Measurements from ENCODE around the gene PAX7. TPM values are rescaled to one million over a fixed set of nuclear protein-coding genes. Genes with fewer than 3 reads are reported as not detected.

The PAX7 gene
- total and polyA plus RNA-seq, 2 experiments from 2014 or later: 0.03 TPM; not detected in 1

DNA sequence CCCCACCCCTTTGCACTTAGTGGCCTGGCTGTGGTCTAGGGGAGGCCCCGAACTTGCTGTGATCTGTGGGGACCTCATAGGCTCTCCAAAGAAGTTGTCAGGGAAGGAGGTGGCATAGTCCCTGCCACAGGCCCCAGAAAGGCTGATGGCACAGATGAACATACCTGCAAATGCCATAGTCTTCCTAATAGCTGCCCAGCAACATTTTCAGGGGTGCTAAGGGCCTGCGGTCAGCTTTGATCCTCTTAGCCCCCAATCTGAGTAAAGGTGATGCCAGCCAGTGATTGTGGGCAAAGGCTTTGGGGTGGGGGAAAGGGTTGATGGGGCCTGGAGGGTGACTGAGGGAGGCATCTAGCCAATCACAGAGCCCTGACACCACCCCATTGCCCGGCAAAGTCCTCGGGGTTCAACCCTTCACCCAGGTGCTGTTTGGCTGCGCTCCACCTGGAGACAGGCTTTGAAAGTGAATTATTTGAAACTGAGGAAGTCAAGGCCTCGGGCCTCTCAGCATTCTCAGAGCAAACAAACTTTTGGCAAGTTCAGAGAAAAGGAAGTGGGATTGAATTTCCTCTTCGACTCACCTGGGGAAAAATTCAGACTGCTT, 35.8 kb downstream of the PAX7 start:
- no peak overlapping the region for H3K27ac ChIP-seq (ENCODE audit: low read depth)
- peaks cover 22% of the 10 kb centered on the region for H3K4me1 Mint-ChIP-seq
- no peak overlapping the region for H3K27ac Mint-ChIP-seq
- TF ChIP-seq JUNB (IDR thresholded peaks at IDR 0.05; ENCODE audit: unreplicated experiment): no peak
- TF ChIP-seq POLR2AphosphoS5 (IDR thresholded peaks at IDR 0.05; ENCODE audit: low read depth): no peak
- TF ChIP-seq, protein P1, sequence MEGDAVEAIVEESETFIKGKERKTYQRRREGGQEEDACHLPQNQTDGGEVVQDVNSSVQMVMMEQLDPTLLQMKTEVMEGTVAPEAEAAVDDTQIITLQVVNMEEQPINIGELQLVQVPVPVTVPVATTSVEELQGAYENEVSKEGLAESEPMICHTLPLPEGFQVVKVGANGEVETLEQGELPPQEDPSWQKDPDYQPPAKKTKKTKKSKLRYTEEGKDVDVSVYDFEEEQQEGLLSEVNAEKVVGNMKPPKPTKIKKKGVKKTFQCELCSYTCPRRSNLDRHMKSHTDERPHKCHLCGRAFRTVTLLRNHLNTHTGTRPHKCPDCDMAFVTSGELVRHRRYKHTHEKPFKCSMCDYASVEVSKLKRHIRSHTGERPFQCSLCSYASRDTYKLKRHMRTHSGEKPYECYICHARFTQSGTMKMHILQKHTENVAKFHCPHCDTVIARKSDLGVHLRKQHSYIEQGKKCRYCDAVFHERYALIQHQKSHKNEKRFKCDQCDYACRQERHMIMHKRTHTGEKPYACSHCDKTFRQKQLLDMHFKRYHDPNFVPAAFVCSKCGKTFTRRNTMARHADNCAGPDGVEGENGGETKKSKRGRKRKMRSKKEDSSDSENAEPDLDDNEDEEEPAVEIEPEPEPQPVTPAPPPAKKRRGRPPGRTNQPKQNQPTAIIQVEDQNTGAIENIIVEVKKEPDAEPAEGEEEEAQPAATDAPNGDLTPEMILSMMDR (conservative IDR thresholded peaks at IDR 0.05; ENCODE audit: low read depth in 2 of 2): no peak
- no peaks in the 10 kb centered on the region for H3K9me2 ChIP-seq (ENCODE audit: insufficient read depth)
- DNase-seq (ENCODE audit: low spot score) (no peak), ATAC-seq (no peak)
- H3K4me2 ChIP-seq: no peak overlapping the region
- H3K79me2 ChIP-seq (replicated peaks; ENCODE audit: insufficient read depth): no peaks in the 10 kb centered on the region
- peaks cover 22% of the 10 kb centered on the region; the same call in 1 of the 2 replicates for H3K27me3 ChIP-seq (ENCODE audit: insufficient read depth)
- no peaks in the 10 kb centered on the region for H3K36me3 Mint-ChIP-seq (ENCODE audit: low read depth)
- no peak overlapping the region for H3K4me3 Mint-ChIP-seq
- H3K4me3 ChIP-seq: no peak overlapping the region
- H3K9me3 Mint-ChIP-seq: no peaks in the 10 kb centered on the region
- H4K20me1 ChIP-seq (replicated peaks; ENCODE audit: insufficient read depth): no peaks in the 10 kb centered on the region
- no peaks in the 10 kb centered on the region for H3F3A ChIP-seq (replicated peaks; ENCODE audit: low read depth)
- peaks cover 16% of the 10 kb centered on the region for H3K27me3 Mint-ChIP-seq (ENCODE audit: insufficient read depth, low read depth, poor library complexity)
- H2AFZ ChIP-seq: no peak overlapping the region
- H3K36me3 ChIP-seq (ENCODE audit: insufficient read depth): no peaks in the 10 kb centered on the region
- H3K4me1 ChIP-seq (ENCODE audit: insufficient read depth): peaks cover 10% of the 10 kb centered on the region

DNA sequence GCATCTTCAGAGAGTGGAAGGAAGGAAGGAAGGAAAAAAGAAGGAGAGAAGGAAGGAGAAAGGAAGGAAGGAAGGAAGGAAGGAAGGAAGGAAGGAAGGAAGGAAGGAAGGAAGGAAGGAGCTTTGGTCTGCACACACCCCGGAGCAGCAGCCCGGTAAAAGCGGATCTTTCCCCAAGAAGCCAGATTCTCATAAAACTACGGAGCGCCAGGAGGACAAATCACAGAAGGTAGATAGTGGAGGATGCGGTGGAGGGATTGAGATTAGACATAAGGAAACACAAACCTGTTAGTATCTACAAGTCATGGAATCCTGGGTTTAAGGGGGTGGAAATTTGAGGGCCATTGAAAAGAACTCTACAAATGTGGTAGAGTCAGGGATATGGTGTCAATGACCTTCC, 36.7 kb downstream of the PAX7 start:
- Histone ChIP-seq H3K4me2 (no peak overlapping the region), H3K4me1 (ENCODE audit: insufficient read depth) (peaks cover 5% of the 10 kb centered on the region; the same call in 1 of the 2 replicates), H4K20me1 (replicated peaks; ENCODE audit: insufficient read depth) (no peaks in the 10 kb centered on the region), H2AFZ (no peak overlapping the region), H3K27ac (ENCODE audit: low read depth) (no peak overlapping the region), H3K4me3 (no peak overlapping the region), H3F3A (replicated peaks; ENCODE audit: low read depth) (no peaks in the 10 kb centered on the region), H3K36me3 (ENCODE audit: insufficient read depth) (no peaks in the 10 kb centered on the region), H3K9me2 (ENCODE audit: insufficient read depth) (no peaks in the 10 kb centered on the region), H3K79me2 (replicated peaks; ENCODE audit: insufficient read depth) (no peaks in the 10 kb centered on the region), H3K27me3 (ENCODE audit: insufficient read depth) (peaks cover 21% of the 10 kb centered on the region; the same call in 1 of the 2 replicates)
- Mint-ChIP-seq H3K27ac (no peak overlapping the region), H3K36me3 (ENCODE audit: low read depth) (no peaks in the 10 kb centered on the region), H3K4me1 (peaks cover 18% of the 10 kb centered on the region), H3K4me3 (no peak overlapping the region), H3K9me3 (no peaks in the 10 kb centered on the region), H3K27me3 (ENCODE audit: insufficient read depth, low read depth, poor library complexity) (peaks cover 11% of the 10 kb centered on the region)
- no peak for DNase-seq (ENCODE audit: low spot score)
- ATAC-seq: no peak
- TF ChIP-seq, protein P2, sequence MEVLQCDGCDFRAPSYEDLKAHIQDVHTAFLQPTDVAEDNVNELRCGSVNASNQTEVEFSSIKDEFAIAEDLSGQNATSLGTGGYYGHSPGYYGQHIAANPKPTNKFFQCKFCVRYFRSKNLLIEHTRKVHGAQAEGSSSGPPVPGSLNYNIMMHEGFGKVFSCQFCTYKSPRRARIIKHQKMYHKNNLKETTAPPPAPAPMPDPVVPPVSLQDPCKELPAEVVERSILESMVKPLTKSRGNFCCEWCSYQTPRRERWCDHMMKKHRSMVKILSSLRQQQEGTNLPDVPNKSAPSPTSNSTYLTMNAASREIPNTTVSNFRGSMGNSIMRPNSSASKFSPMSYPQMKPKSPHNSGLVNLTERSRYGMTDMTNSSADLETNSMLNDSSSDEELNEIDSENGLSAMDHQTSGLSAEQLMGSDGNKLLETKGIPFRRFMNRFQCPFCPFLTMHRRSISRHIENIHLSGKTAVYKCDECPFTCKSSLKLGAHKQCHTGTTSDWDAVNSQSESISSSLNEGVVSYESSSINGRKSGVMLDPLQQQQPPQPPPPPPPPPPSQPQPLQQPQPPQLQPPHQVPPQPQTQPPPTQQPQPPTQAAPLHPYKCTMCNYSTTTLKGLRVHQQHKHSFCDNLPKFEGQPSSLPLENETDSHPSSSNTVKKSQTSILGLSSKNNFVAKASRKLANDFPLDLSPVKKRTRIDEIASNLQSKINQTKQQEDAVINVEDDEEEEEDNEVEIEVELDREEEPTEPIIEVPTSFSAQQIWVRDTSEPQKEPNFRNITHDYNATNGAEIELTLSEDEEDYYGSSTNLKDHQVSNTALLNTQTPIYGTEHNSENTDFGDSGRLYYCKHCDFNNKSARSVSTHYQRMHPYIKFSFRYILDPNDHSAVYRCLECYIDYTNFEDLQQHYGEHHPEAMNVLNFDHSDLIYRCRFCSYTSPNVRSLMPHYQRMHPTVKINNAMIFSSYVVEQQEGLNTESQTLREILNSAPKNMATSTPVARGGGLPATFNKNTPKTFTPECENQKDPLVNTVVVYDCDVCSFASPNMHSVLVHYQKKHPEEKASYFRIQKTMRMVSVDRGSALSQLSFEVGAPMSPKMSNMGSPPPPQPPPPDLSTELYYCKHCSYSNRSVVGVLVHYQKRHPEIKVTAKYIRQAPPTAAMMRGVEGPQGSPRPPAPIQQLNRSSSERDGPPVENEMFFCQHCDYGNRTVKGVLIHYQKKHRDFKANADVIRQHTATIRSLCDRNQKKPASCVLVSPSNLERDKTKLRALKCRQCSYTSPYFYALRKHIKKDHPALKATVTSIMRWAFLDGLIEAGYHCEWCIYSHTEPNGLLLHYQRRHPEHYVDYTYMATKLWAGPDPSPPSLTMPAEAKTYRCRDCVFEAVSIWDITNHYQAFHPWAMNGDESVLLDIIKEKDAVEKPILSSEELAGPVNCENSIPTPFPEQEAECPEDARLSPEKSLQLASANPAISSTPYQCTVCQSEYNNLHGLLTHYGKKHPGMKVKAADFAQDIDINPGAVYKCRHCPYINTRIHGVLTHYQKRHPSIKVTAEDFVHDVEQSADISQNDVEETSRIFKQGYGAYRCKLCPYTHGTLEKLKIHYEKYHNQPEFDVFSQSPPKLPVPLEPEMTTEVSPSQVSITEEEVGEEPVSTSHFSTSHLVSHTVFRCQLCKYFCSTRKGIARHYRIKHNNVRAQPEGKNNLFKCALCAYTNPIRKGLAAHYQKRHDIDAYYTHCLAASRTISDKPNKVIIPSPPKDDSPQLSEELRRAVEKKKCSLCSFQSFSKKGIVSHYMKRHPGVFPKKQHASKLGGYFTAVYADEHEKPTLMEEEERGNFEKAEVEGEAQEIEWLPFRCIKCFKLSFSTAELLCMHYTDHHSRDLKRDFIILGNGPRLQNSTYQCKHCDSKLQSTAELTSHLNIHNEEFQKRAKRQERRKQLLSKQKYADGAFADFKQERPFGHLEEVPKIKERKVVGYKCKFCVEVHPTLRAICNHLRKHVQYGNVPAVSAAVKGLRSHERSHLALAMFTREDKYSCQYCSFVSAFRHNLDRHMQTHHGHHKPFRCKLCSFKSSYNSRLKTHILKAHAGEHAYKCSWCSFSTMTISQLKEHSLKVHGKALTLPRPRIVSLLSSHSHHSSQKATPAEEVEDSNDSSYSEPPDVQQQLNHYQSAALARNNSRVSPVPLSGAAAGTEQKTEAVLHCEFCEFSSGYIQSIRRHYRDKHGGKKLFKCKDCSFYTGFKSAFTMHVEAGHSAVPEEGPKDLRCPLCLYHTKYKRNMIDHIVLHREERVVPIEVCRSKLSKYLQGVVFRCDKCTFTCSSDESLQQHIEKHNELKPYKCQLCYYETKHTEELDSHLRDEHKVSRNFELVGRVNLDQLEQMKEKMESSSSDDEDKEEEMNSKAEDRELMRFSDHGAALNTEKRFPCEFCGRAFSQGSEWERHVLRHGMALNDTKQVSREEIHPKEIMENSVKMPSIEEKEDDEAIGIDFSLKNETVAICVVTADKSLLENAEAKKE (CRISPR knock-in tag; IDR thresholded peaks at IDR 0.05): no peak
- TF ChIP-seq EZH2phosphoT487 (IDR thresholded peaks at IDR 0.05; ENCODE audit: unreplicated experiment) (no peak), POLR2AphosphoS5 (IDR thresholded peaks at IDR 0.05; ENCODE audit: low read depth) (no peak)
- TF ChIP-seq, protein P1 (conservative IDR thresholded peaks at IDR 0.05; ENCODE audit: low read depth in 2 of 2): no peak
- TF ChIP-seq, protein P3, sequence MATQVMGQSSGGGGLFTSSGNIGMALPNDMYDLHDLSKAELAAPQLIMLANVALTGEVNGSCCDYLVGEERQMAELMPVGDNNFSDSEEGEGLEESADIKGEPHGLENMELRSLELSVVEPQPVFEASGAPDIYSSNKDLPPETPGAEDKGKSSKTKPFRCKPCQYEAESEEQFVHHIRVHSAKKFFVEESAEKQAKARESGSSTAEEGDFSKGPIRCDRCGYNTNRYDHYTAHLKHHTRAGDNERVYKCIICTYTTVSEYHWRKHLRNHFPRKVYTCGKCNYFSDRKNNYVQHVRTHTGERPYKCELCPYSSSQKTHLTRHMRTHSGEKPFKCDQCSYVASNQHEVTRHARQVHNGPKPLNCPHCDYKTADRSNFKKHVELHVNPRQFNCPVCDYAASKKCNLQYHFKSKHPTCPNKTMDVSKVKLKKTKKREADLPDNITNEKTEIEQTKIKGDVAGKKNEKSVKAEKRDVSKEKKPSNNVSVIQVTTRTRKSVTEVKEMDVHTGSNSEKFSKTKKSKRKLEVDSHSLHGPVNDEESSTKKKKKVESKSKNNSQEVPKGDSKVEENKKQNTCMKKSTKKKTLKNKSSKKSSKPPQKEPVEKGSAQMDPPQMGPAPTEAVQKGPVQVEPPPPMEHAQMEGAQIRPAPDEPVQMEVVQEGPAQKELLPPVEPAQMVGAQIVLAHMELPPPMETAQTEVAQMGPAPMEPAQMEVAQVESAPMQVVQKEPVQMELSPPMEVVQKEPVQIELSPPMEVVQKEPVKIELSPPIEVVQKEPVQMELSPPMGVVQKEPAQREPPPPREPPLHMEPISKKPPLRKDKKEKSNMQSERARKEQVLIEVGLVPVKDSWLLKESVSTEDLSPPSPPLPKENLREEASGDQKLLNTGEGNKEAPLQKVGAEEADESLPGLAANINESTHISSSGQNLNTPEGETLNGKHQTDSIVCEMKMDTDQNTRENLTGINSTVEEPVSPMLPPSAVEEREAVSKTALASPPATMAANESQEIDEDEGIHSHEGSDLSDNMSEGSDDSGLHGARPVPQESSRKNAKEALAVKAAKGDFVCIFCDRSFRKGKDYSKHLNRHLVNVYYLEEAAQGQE (IDR thresholded peaks at IDR 0.05; ENCODE audit: unreplicated experiment): no peak
